Stimulated activated CD4-positive, alpha-beta T cell treated with anti-CD3 and anti-CD28 coated beads, Interleukin-1b, Interleukin-23, amount 100 ng/mL, for 24 hours (primary cell): ENCODE results near the gene SMAD5.

Source experiments
- DNase-seq, 4 experiments: peaks; one replicate each; pipeline ENCODE4 v3.0.0-alpha.2; 2020; ENCODE audit warnings: low read depth in 4 of 4, low spot score in 1 of 4

The SMAD5 gene

GRCh38 chr5:136132557-136133221 is at the start of gene SMAD5:
SMAD5 (plus strand) TSS chr5:136132845; CDS start chr5:136153761, 20,916 bp downstream.
- DNase-seq: peak; percentile 33 to 50 (median 35)

- no peak for DNase-seq
Measured at GRCh38 chr5:136084698-136085097, 47.9 kb upstream of the SMAD5 start.

- no peak for DNase-seq
Measured at GRCh38 chr5:136086783-136087566, 45.7 kb upstream of the SMAD5 start.

- DNase-seq: no peak
Measured at GRCh38 chr5:136087961-136088871, 44.4 kb upstream of the SMAD5 start.

GRCh38 chr5:136089791-136090190 is 42.9 kb upstream of the SMAD5 start:
- no peak for DNase-seq

GRCh38 chr5:136090319-136090718 is 42.3 kb upstream of the SMAD5 start:
- no peak for DNase-seq

GRCh38 chr5:136094189-136094912 is 38.3 kb upstream of the SMAD5 start:
- no peak for DNase-seq

GRCh38 chr5:136094913-136095641 is 37.6 kb upstream of the SMAD5 start:
- DNase-seq: no peak

- DNase-seq: no peak
Measured at GRCh38 chr5:136098176-136098575, 34.5 kb upstream of the SMAD5 start.

- DNase-seq: no peak
Measured at GRCh38 chr5:136099870-136100269, 32.8 kb upstream of the SMAD5 start.

- no peak for DNase-seq
Measured at GRCh38 chr5:136101884-136102283, 30.8 kb upstream of the SMAD5 start.

- no peak for DNase-seq
Measured at GRCh38 chr5:136103118-136103517, 29.5 kb upstream of the SMAD5 start.

- no peak for DNase-seq
Measured at GRCh38 chr5:136104306-136104965, 28.2 kb upstream of the SMAD5 start.

- DNase-seq: no peak
Measured at GRCh38 chr5:136106351-136107031, 26.2 kb upstream of the SMAD5 start.

GRCh38 chr5:136108180-136108611 is 24.4 kb upstream of the SMAD5 start:
- no peak for DNase-seq

GRCh38 chr5:136108766-136109165 is 23.9 kb upstream of the SMAD5 start:
- no peak for DNase-seq

GRCh38 chr5:136109453-136110135 is 23.1 kb upstream of the SMAD5 start:
- no peak for DNase-seq

GRCh38 chr5:136113606-136114005 is 19.0 kb upstream of the SMAD5 start:
- no peak for DNase-seq
